ENCODE data around the gene IMMT.

The IMMT gene

GRCh38 chr2:86226636-86227520, 31.6 kb upstream of the IMMT start:
- in situ Hi-C loops (cut with HindIII; ENCODE audit: low sequenced_read_pairs) = loop anchor here (10.0 kb wide), 1 partner anchor 158 kb away; no protein-coding TSS in a partner anchor

GRCh38 chr2:86226070-86226469, 30.8 kb upstream of the IMMT start:
- in situ Hi-C loops (cut with HindIII; ENCODE audit: low sequenced_read_pairs) = loop anchor here (10.0 kb wide), 1 partner anchor 159 kb away; no protein-coding TSS in a partner anchor

DNA sequence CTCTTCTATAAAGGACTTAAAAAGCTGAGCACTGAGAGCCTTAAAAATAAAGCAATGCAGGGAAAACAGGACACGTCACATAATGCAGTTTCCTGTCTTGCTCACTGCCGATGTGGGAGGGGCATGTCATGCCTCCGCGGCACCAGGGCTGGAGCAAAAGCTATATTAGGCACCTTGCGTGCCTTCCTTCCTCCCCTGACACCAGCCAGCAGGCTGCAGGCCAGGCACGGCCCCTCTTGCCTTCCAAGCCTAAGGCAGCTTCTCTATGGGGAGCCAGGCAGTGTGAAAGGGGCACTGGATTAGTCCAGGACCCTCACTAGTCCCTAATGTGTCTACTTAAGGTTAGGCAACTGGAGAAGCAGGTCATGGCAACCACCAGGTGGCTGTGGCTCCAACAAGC, 30.3 kb upstream of the IMMT start:
- in situ Hi-C loops (cut with HindIII; ENCODE audit: low sequenced_read_pairs) = loop anchor here (10.0 kb wide), 1 partner anchor 159 kb away; no protein-coding TSS in a partner anchor

DNA sequence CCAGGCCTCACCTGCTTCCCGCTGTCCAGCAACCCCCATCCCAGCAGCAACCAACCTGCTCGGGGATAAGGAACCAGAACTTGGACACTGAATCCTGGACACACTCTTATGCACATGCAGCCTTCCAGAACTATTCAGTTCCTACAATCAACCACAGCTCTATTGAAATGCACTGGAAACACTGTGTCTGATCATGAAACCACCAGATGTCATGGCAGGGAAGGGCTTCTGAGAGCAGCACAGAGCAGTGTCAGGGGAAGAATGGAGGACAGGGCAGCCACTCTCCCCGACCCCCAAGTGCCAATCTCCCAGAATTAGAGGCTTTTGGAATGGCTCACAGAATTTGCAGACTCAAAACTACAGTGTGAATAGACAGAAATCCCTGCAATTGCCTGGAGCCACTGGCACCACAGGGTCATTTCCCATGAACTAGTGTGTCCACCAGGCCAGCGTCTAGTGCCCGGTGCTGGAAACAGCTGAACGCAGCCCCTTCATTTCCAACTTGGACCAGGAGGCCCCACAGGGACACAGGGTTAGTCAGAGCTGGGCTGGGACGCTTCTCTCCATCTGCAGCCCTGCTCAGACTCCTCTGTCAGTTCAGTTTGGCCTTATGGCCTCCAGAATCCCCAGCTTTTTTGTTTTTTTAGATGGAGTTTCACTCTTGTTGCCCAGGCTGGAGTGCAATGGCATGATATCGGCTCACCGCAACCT, 29.5 kb upstream of the IMMT start:
- in situ Hi-C loops (cut with HindIII; ENCODE audit: low sequenced_read_pairs) = loop anchor here (10.0 kb wide), 1 partner anchor 160 kb away; no protein-coding TSS in a partner anchor

DNA sequence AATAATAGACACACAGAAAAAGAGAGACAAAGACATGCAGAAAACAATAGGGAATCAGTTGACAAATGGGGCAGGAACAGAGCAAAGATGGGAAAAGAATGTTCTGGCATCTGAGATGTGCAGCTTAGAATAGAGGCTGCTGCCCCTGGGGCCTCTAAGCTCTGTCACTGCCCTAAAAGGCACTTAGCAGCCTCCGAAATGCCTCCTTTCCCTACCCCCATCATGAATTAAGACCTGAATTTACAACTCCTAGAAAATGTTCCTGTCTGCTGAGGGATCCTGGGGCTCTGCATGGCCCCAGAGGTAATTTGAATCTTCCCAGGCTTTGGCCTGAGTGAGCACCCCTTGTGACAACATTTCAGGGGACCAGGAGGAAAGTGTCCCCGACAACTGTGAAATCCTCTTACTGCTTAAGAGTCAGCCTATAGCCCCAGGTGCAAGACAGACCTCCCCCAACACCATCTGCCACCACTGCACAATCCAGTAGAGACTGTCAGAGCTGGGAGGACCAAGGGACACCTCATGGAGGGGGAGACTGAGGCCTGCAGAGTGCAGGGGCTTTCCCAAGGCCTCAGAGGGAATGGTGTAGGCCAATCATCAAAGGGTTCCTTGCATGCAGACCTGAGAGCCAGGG, 28.8 kb upstream of the IMMT start:
- in situ Hi-C loops (cut with HindIII; ENCODE audit: low sequenced_read_pairs) = loop anchor here (10.0 kb wide), 1 partner anchor 161 kb away; no protein-coding TSS in a partner anchor

DNA sequence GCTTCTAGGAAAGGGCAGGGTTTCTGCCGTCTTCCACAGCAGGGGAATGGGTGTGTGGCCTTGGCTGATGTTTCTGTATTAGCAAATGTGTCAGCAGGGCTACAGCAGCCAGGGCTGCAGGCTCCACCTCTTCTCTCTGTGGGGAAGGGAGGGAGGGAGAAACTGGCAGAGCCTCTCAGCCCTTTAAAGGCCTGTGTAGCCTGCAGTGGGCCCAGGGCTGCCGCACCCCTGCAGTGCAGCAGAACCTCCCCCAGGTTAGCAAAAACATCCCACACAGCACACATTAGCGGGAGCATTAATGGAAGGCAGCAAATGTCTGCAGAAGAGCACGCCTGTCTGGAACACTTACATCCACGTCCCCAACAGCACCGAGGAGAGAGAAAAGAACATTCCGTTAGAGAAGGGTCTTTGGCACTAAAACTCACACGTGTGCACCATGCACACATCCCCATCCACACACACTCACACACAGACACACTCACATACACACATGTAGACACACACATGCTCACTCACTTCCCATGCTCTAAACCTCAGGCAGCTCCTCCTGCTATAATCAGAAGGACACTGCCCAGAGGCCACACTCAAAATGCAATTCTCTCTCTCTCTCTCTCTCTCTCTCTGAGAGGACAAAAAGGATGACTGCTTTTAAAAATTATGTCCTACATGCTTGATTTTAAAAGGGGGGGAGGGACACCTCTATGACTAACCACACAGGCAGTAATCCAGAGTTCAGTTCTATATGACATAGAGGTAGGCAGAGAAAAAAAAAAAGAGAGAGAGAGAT, 28.1 kb upstream of the IMMT start:
- in situ Hi-C loops (cut with HindIII; ENCODE audit: low sequenced_read_pairs) = loop anchor here (10.0 kb wide), 1 partner anchor 161 kb away; no protein-coding TSS in a partner anchor

DNA sequence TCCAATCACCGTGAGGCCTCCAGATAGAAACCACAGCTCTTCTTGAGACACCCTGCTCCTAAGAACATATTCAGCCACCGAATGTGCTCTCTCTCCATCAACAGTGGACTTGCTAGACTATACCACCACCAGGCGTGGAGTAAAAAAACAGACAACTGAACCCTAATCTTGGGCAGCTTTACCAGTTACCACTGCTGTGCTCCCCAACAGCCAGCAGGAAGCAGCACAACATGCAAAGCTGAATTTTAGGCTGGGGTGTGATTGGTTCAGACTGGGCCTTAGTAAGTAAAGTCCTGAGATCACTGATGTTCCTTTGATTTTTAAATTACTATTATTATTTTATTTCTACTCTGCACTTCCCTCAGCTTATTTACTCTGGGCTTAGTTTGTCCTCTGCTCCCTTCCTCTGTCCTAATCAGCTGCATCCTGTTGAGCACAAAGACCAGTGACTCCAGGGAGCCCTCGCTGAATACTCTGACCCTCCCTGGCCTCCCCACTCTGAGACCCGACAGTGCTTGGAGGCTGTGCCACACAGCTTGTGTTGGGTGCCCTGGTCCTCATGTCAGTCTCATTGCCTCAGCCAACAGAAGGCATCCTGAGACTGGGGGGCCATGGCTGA, 25.9 kb upstream of the IMMT start:
- in situ Hi-C loops (cut with HindIII; ENCODE audit: low sequenced_read_pairs) = loop anchor here (10.0 kb wide), 1 partner anchor 164 kb away; no protein-coding TSS in a partner anchor

GRCh38 chr2:86219896-86220295, 24.6 kb upstream of the IMMT start:
- in situ Hi-C loops (cut with HindIII; ENCODE audit: low sequenced_read_pairs) = loop anchor here (10.0 kb wide), 1 partner anchor 165 kb away; no protein-coding TSS in a partner anchor

DNA sequence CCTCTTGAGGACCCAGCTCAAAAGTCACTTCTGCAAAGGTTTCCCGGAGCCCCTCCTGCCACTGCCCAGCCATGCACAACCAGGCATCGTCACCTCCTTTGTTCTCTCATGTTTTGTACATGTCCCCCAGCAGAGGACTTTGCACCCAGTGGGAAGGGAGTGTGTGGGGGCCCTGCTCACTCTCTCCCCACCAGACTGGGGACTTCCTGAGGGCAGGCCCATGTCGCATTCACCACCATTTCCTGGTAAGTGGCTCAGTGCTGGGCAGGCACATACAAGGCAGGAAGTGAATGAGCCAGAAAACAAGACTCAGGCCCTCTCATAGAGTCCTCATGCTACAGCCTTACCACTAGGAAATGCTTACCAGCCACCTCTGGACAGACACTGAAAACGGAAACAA, 22.9 kb upstream of the IMMT start:
- in situ Hi-C loops (cut with HindIII; ENCODE audit: low sequenced_read_pairs) = no loop called here

- in situ Hi-C loops (cut with HindIII; ENCODE audit: low sequenced_read_pairs) = no loop called here
Observed at GRCh38 chr2:86216575-86217555, 21.6 kb upstream of the IMMT start.

- in situ Hi-C loops (cut with HindIII; ENCODE audit: low sequenced_read_pairs) = no loop called here
Observed at GRCh38 chr2:86214503-86214832, 19.2 kb upstream of the IMMT start.

DNA sequence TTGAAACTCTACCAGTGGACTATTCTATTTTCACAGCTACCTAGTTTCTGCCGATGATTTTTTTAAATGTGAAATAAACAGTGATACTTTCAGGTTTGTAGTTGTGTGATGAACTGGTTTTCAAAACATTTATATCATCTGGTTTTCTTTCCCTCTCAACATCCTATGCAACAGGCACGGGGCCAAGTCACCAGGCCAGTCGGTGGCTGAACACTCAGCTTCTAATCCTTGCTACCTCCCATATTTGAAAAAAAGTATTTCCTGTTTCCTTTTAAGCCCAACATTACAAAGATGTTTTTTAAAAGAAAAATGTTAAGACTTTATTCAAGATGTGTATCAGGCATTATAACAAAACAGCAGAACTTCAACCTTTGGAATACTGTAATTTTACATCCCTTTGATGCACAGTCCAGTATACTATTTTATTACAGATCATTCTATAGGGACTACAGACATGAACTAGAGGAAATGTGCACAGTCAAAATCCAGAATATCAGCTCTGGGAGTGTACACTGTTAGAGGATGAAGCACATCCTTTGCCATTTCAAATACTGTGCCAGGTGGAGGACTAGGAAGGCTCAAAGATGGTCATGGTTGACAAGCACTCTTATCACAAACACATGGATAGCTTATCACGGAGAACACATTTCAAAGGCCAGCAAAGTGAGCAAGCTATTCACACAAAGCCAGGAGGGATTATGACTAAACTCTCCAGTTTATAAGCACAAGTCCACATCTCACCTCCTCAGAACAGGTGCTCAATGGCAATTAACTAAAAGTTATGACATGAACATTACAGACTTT, 18.6 kb upstream of the IMMT start:
- in situ Hi-C loops (cut with HindIII; ENCODE audit: low sequenced_read_pairs) = no loop called here

DNA sequence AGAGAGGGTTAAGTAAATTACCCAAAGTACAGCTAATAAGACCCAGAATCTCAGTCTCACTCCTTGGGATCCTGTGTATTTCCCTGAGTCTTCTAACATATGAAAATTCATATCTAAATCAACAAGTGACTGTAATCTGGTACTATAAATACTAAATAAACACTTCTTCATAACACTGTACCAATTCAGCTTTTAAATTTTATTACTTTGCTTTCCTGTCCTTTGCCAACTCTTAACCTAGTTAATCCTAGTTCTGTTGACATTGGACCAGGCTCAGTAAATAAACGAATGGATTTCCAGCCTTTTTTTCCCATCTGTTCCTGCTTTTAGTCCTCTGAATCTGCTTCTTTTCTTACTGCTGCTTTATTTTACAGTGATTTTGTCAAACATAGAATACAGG, 17.8 kb upstream of the IMMT start:
- in situ Hi-C loops (cut with HindIII; ENCODE audit: low sequenced_read_pairs) = no loop called here

DNA sequence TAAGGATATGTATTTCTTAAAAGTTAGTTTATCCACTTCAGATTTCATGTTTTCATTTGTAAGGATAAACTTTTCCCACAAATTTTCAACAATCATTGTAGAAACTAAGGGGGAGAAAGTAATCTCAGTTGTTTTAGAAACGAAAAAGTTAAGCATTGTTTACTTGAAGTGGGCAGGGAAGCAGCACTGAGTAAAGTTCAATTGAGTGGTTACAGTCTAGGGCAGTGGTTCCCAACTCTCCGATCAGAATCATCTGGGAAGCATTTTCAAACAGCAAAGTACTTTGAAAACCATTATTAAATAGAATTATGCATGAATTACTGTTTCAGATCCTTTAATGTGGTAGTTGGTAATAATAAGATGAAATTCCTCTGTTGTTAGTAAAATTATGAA, 16.5 kb upstream of the IMMT start:
- in situ Hi-C loops (cut with HindIII; ENCODE audit: low sequenced_read_pairs) = no loop called here

GRCh38 chr2:86211033-86211795, 16.0 kb upstream of the IMMT start:
- in situ Hi-C loops (cut with HindIII; ENCODE audit: low sequenced_read_pairs) = no loop called here

DNA sequence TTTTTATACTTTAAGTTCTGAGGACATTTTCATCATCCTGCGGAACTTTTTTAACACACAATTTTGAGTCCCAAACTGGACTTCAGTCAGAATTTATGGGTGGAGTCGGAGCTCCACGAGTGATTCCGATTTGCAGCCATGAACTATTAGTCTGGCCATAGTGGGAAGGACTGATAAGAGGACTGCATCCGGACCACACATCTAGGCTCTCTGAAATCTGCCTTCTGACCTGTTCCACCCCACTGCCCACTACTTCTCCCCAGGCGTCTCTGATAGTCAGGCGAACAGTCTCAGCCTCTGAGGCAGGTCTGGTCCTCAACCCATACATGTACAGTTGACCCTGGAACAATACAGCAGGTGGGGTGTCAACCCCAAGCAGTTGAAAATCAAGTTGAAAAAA, 9.2 kb upstream of the IMMT start:
- in situ Hi-C loops (cut with HindIII; ENCODE audit: low sequenced_read_pairs) = no loop called here

DNA sequence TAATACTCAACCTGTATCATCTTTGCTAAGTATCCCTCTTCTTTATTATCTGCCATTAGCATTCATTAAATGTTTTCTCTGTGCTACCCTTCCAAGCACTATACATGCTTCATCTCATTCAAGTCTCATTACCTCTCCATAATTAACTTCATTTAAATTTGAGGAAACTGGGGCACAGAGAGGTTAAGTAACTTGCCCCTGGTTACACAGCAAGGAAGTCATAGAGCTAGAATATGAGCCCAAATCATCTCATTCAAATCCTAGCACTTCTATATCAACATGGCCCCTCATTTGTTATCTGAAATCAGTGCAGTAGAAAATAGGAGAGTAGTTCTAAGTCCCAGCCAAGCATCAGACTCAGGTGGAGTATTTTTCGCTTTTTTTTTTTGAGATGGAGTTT, 8.4 kb upstream of the IMMT start:
- in situ Hi-C loops (cut with HindIII; ENCODE audit: low sequenced_read_pairs) = no loop called here
